IMR-90 (cell line): Measurements from ENCODE around the gene SLC16A9. TPM values are rescaled to one million over a fixed set of nuclear protein-coding genes. Genes with fewer than 3 reads are reported as not detected.

Experiments
- ATAC-seq: fragments of 200-7000 bp; cut with Tn5 transposase; 2 replicates; pipeline ENCODE4 v1.9.1; 2020; ENCODE audit warnings: low read depth, mild to moderate bottlenecking, moderate library complexity
- BruUV-seq: library from RNA; stranded (reverse); fragments of 400-500 nt; replicated peaks from 2 replicates; lab custom pipeline; 2021; lab: Mats Ljungman, UMichigan
- CTCF ChIA-PET: fragments of 300-600 bp; formaldehyde crosslinking; extraction: SDS; loops from one replicate; lab custom pipeline; 2021; ENCODE audit warnings: antibody characterized with exemption; lab: Yijun Ruan, JAX
- POLR2A ChIA-PET: fragments of 300-600 bp; sonication (Branson Sonifier 250); formaldehyde crosslinking; loops from one replicate; lab custom pipeline; 2022; ENCODE audit warnings: antibody characterized with exemption; ENCODE audit not compliant: unreplicated experiment; lab: Charles Lee
- DNase-seq: peaks from one replicate; pipeline ENCODE4 v3.0.0; 2013
- H2AFZ ChIP-seq: replicated peaks from 2 replicates; pipeline ENCODE3; 2013; ENCODE audit warnings: low read length, mild to moderate bottlenecking; ENCODE audit not compliant: poor library complexity
- H2AK5ac ChIP-seq: 2 replicates; pipeline ENCODE4 v1.6.1; 2013; ENCODE audit warnings: low read depth, low read length, inconsistent platforms
- H2AK9ac ChIP-seq: replicated peaks from 2 replicates; pipeline ENCODE3; 2013; ENCODE audit warnings: mild to moderate bottlenecking, low read depth, low read length, moderate library complexity; ENCODE audit not compliant: poor library complexity
- H2BK120ac ChIP-seq: 2 replicates; pipeline ENCODE4 v1.6.1; 2013; ENCODE audit warnings: low read depth, low read length, inconsistent platforms
- H2BK15ac ChIP-seq: 3 replicates; pipeline ENCODE4 v1.6.1; 2013; ENCODE audit warnings: low read depth, low read length, inconsistent platforms
- H2BK20ac ChIP-seq: 2 replicates; pipeline ENCODE4 v1.6.1; 2013; ENCODE audit warnings: low read depth, mild to moderate bottlenecking, inconsistent platforms, low read length, moderate library complexity
- H2BK5ac ChIP-seq: 2 replicates; pipeline ENCODE4 v1.6.1; 2013; ENCODE audit warnings: mild to moderate bottlenecking, low read depth, low read length, inconsistent platforms; ENCODE audit not compliant: poor library complexity, severe bottlenecking
- H3K14ac ChIP-seq: replicated peaks from 2 replicates; pipeline ENCODE4 v1.6.1; 2013; ENCODE audit warnings: low read depth, low read length, inconsistent platforms
- H3K18ac ChIP-seq: 2 replicates; pipeline ENCODE4 v1.6.1; 2013; ENCODE audit warnings: low read depth, low read length, control low read depth
- H3K23ac ChIP-seq: 2 replicates; pipeline ENCODE4 v1.6.1; 2013; ENCODE audit warnings: low read depth, low read length, inconsistent platforms
- H3K27ac ChIP-seq: 2 replicates; pipeline ENCODE4 v1.5.1; 2013; ENCODE audit warnings: mild to moderate bottlenecking, control low read depth, low read length; ENCODE audit not compliant: insufficient read depth
- H3K27me3 ChIP-seq: 2 replicates; pipeline ENCODE4 v1.6.1; 2013; ENCODE audit warnings: low read length; ENCODE audit not compliant: control insufficient read depth, insufficient read depth
- H3K36me3 ChIP-seq: 2 replicates; pipeline ENCODE4 v1.6.1; 2013; ENCODE audit warnings: low read length, mixed read lengths; ENCODE audit not compliant: control insufficient read depth, insufficient read depth
- H3K4ac ChIP-seq: 2 replicates; pipeline ENCODE4 v1.6.1; 2013; ENCODE audit warnings: low read depth, low read length, inconsistent platforms
- H3K4me1 ChIP-seq: 2 replicates; pipeline ENCODE4 v1.6.1; 2013; ENCODE audit warnings: low read length, mixed read lengths; ENCODE audit not compliant: control insufficient read depth, insufficient read depth
- H3K4me2 ChIP-seq: 2 replicates; pipeline ENCODE4 v1.6.1; 2013; ENCODE audit warnings: low read depth, mild to moderate bottlenecking, control low read depth, low read length, moderate library complexity
- H3K4me3 ChIP-seq: 2 replicates; pipeline ENCODE4 v1.5.1; 2013; ENCODE audit warnings: low read depth, mild to moderate bottlenecking, control low read depth, low read length, moderate library complexity; ENCODE audit not compliant: insufficient read depth
- H3K56ac ChIP-seq: 2 replicates; pipeline ENCODE4 v1.6.1; 2013; ENCODE audit warnings: low read length, inconsistent platforms; ENCODE audit not compliant: insufficient read depth; ENCODE audit errors: extremely low read depth
- H3K79me1 ChIP-seq, 2 experiments: 2 replicates each; pipeline ENCODE4 v1.6.1; 2013; ENCODE audit warnings: low read length in 2 of 2, inconsistent platforms in 1 of 2, low read depth in 1 of 2
- H3K9ac ChIP-seq: 2 replicates; pipeline ENCODE4 v1.6.1; 2013; ENCODE audit warnings: low read depth, low read length, control low read depth
- H3K9me1 ChIP-seq: 2 replicates; pipeline ENCODE4 v1.6.1; 2013; ENCODE audit warnings: low read length, inconsistent platforms; ENCODE audit not compliant: insufficient read depth
- H3K9me3 ChIP-seq: 2 replicates; pipeline ENCODE4 v1.6.1; 2013; ENCODE audit warnings: low read length; ENCODE audit not compliant: control insufficient read depth, insufficient read depth
- H4K20me1 ChIP-seq: 2 replicates; pipeline ENCODE4 v1.6.1; 2013; ENCODE audit warnings: low read length, inconsistent platforms; ENCODE audit not compliant: insufficient read depth
- H4K5ac ChIP-seq: 2 replicates; pipeline ENCODE4 v1.6.1; 2013; ENCODE audit warnings: mild to moderate bottlenecking, low read depth, low read length, control low read depth
- H4K8ac ChIP-seq, 2 experiments: 2 replicates each; pipeline ENCODE4 v1.6.1; 2013; ENCODE audit warnings: low read depth in 2 of 2, low read length in 2 of 2, control low read depth in 1 of 2, inconsistent platforms in 1 of 2
- H4K91ac ChIP-seq: 2 replicates; pipeline ENCODE4 v1.6.1; 2013; ENCODE audit warnings: low read depth, low read length, inconsistent platforms; ENCODE audit not compliant: insufficient read depth
- CEBPB ChIP-seq: IDR thresholded peaks from 2 replicates; pipeline ENCODE4 v1.6.1; 2012; ENCODE audit warnings: low read depth, low read length, improper control_type of control experiment
- CTCF ChIP-seq: conservative IDR thresholded peaks from 2 replicates; pipeline ENCODE4 v1.5.1; 2012; ENCODE audit warnings: mild to moderate bottlenecking, low read depth, low read length, improper control_type of control experiment
- ELK1 ChIP-seq: fragments of 150-350 bp; IDR thresholded peaks from 2 replicates; pipeline ENCODE4 v1.6.1; 2016; ENCODE audit warnings: low read depth, mild to moderate bottlenecking, low read length, moderate library complexity, borderline replicate concordance
- FOS ChIP-seq: fragments of 150-350 bp; IDR thresholded peaks from 2 replicates; pipeline ENCODE4 v1.6.1; 2016; ENCODE audit warnings: low read depth, low read length
- MAFK ChIP-seq: IDR thresholded peaks from 2 replicates; pipeline ENCODE4 v1.6.1; 2012; ENCODE audit warnings: low read depth, low read length, improper control_type of control experiment
- MAZ ChIP-seq: IDR thresholded peaks from 2 replicates; pipeline ENCODE4 v1.6.1; 2012; ENCODE audit warnings: low read depth, mild to moderate bottlenecking, low read length, improper control_type of control experiment, moderate library complexity, borderline replicate concordance
- MXI1 ChIP-seq: IDR thresholded peaks from 2 replicates; pipeline ENCODE4 v1.6.1; 2012; ENCODE audit warnings: low read depth, mild to moderate bottlenecking, low read length, moderate library complexity, borderline replicate concordance
- RAD21 ChIP-seq: IDR thresholded peaks from 2 replicates; pipeline ENCODE4 v1.6.1; 2012; ENCODE audit warnings: low read length, improper control_type of control experiment
- RFX5 ChIP-seq: IDR thresholded peaks from 2 replicates; pipeline ENCODE4 v1.8.0; 2012; ENCODE audit warnings: low read depth, mild to moderate bottlenecking, low read length, moderate library complexity
- USF2 ChIP-seq: fragments of 150-350 bp; IDR thresholded peaks from 2 replicates; pipeline ENCODE4 v1.6.1; 2017; ENCODE audit warnings: mild to moderate bottlenecking, antibody characterized with exemption, low read length, low read depth
- WGBS, 2 experiments: methylation state at CpG; one replicate each; pipeline versions ENCODE4 v1.1.5 to v1.1.7; 2013; ENCODE audit warnings: missing lambda C conversion rate in 2 of 2; ENCODE audit not compliant: insufficient read length in 1 of 2; ENCODE audit errors: extremely low coverage in 2 of 2; 5-methylcytosine and 5-hydroxymethylcytosine counted together
- dilution Hi-C: fragments of 300-500 bp; cut with HindIII; formaldehyde crosslinking; loops from one replicate; pipeline ENCODE4 v1.14.3; 2018; ENCODE audit warnings: low sequenced_read_pairs; ENCODE audit not compliant: unreplicated experiment
- in situ Hi-C: fragments of 300-500 bp; cut with MboI; formaldehyde crosslinking; loops from 3 replicates; pipeline ENCODE4 v1.14.3; 2019; ENCODE audit warnings: low sequenced_read_pairs, inconsistent platforms, mixed read lengths
- intact Hi-C: fragments of 100-400 bp; cut with micrococcal nuclease; formaldehyde crosslinking; loops from 2 replicates; pipeline ENCODE4 v1.10.0; 2022
- polyA plus RNA-seq, 3 experiments: library from polyadenylated mRNA; depleted of rRNA; stranded (reverse); fragments of >200 nt; gene quantifications; 2 replicates each; pipeline ENCODE4 v1.2.3, GENCODE V29; 2012; ENCODE audit warnings: low replicate concordance in 1 of 3
- total RNA-seq: library from RNA; depleted of rRNA; stranded (reverse); fragments of >200 nt; gene quantifications from 2 replicates; pipeline ENCODE4 v1.2.3, GENCODE V29; 2012

Gene SLC16A9
- total and polyA plus RNA-seq, 2 of the 4 experiments (the other 2 are of a cell fraction): 0.18 to 0.26 TPM

- no peak for ATAC-seq
- Histone ChIP-seq H3K79me1 (no peaks in the 10 kb centered on the region), H2AFZ (no peak within 1 kb of the TSS), H2BK15ac (no peak within 1 kb of the TSS), H3K4me3 (no peak within 1 kb of the TSS), H3K4me2 (no peak within 1 kb of the TSS), H2BK120ac (no peak within 1 kb of the TSS), H4K20me1 (no peaks in the 10 kb centered on the region), H3K27me3 (peaks cover 4% of the 10 kb centered on the region; the same call in 1 of the 2 replicates), H3K56ac (no peak within 1 kb of the TSS), H2BK5ac (no peak within 1 kb of the TSS), H4K8ac (no peak within 1 kb of the TSS), H2AK9ac (no peak within 1 kb of the TSS), H3K9ac (no peak within 1 kb of the TSS), H3K23ac (no peak within 1 kb of the TSS), H3K4ac (no peak within 1 kb of the TSS), H3K9me1 (no peaks in the 10 kb centered on the region), H4K5ac (no peak within 1 kb of the TSS), H3K14ac (no peak within 1 kb of the TSS), H2BK20ac (no peak within 1 kb of the TSS), H3K27ac (no peak within 1 kb of the TSS), H4K91ac (no peak within 1 kb of the TSS), H3K18ac (no peak within 1 kb of the TSS), H3K9me3 (no peaks in the 10 kb centered on the region), H3K36me3 (no peaks in the 10 kb centered on the region), H3K4me1 (peaks cover 2% of the 10 kb centered on the region; the same call in 1 of the 2 replicates), H2AK5ac (no peak within 1 kb of the TSS)
- no peak for DNase-seq
- in situ Hi-C loops (no loop called here), dilution Hi-C loops (no loop called here), intact Hi-C loops (no loop called here)
- no TSS peak for BruUV-seq
- WGBS, 2 experiments: 80% methylated on average over 1 of the region's 3 CpGs; no CpG with 5 or more reads in 1 of the 2 experiments
- POLR2A ChIA-PET: no interaction called here
- no peak for TF ChIP-seq RFX5
- TF ChIP-seq FOS: no peak
- no peak for TF ChIP-seq MAZ
- TF ChIP-seq RAD21: no peak
- TF ChIP-seq MXI1: no peak
- no peak for TF ChIP-seq CEBPB
- TF ChIP-seq ELK1: no peak
- TF ChIP-seq MAFK: no peak
- no peak for TF ChIP-seq CTCF
- TF ChIP-seq USF2: no peak
- CTCF ChIA-PET: no interaction called here
These were observed 43.6 kb upstream of the SLC16A9 start, which contains the start of gene MRLN for GRCh38 chr10:59753267-59753666. TSS of gene MRLN (minus strand) at chr10:59753455.
